Measurements from ENCODE around the gene RAB3GAP1. TPM values are rescaled to one million over a fixed set of nuclear protein-coding genes. Genes with fewer than 3 reads are reported as not detected.
"Not testable (repeated sequence)": the region's sequence is repeated elsewhere in the genome, so short reads cannot be mapped to it uniquely, and the experiment has no call there.

The RAB3GAP1 gene
- total and polyA plus RNA-seq, 12 donors: 17.5 to 64.2 (median 50.9) TPM

DNA sequence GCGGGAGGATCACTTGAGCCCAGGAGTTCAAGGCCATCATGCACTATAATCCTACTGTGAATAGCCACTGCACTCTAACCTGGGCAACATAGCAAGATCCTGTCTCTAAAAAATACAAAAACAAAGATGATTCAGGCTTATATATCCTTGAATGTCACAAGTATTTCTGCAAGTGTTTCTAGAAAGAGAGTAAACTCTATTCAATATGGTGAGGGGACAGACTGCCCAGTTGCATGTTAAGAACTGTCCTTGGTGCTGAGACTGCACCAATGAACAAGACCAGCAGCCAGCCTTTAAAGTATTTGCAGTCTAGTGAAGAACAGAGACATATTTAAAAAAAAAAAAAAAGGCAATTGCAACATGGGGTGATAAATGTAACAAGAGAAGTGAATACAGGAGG is 21.3 kb upstream of the RAB3GAP1 start:
- intact Hi-C loops (cut with DNase I): no loop called here
- H3K27me3 ChIP-seq: peaks cover 0 to 9% (median 0%) of the 10 kb centered on the region in 7 donors
- H3K4me1 ChIP-seq: no peaks in the 10 kb centered on the region
- H3K9me3 ChIP-seq: no peaks in the 10 kb centered on the region
- 91 to 94% methylated on average over 1 of the region's 1 CpG for WGBS, 2 donors
- no peak for DNase-seq
- no peak overlapping the region for H3K27ac ChIP-seq
- TF ChIP-seq, protein P1, sequence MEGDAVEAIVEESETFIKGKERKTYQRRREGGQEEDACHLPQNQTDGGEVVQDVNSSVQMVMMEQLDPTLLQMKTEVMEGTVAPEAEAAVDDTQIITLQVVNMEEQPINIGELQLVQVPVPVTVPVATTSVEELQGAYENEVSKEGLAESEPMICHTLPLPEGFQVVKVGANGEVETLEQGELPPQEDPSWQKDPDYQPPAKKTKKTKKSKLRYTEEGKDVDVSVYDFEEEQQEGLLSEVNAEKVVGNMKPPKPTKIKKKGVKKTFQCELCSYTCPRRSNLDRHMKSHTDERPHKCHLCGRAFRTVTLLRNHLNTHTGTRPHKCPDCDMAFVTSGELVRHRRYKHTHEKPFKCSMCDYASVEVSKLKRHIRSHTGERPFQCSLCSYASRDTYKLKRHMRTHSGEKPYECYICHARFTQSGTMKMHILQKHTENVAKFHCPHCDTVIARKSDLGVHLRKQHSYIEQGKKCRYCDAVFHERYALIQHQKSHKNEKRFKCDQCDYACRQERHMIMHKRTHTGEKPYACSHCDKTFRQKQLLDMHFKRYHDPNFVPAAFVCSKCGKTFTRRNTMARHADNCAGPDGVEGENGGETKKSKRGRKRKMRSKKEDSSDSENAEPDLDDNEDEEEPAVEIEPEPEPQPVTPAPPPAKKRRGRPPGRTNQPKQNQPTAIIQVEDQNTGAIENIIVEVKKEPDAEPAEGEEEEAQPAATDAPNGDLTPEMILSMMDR (IDR thresholded peaks at IDR 0.05): no peak
- no peaks in the 10 kb centered on the region for H3K36me3 ChIP-seq
- ATAC-seq: no peak
- no peak overlapping the region for H3K4me3 ChIP-seq

DNA sequence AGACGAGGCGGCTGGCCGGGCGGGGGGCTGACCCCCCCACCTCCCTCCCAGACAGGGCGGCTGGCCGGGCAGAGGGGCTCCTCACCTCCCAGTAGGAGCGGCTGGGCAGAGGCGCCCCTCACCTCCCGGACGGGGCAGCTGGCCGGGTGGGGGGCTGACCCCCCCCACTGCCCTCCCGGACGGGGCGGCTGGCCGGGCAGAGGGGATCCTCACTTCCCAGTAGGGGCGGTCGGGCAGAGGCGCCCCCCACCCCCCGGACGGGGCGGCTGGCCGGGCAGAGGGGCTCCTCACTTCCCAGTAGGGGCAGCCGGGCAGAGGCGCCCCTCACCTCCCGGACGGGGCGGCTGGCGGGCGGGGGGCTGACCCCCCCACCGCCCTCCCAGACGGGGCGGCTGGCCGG is 18.9 kb upstream of the RAB3GAP1 start:
- intact Hi-C loops (cut with DNase I); ATAC-seq; H3K27me3 ChIP-seq; DNase-seq; H3K4me3 ChIP-seq; H3K27ac ChIP-seq; H3K4me1 ChIP-seq; H3K9me3 ChIP-seq; H3K36me3 ChIP-seq: not testable (repeated sequence)
- 93 to 97% methylated on average over 6 to 22 of the region's 33 CpGs for WGBS, 2 donors

DNA sequence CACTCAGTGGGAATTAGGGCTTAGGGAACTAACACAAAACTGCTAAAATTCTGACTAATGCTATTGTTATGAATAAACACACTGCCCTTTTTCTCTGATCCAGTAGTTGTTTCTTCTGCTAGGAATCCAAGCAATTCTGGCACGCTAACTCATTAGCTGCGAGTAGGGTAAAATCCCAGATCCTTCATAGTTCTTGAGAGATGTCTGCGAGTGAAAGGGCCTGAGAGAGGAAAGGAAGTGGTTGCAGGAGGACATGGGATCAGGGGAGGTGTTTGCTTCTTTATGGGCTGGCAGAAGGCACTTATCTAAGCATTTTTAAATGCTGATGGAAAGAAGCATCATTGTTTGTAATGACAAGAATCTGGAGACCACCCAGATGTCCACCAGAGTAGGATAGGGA is 14.3 kb upstream of the RAB3GAP1 start:
- TF ChIP-seq, protein P1 (IDR thresholded peaks at IDR 0.05): no peak
- no peak for ATAC-seq
- intact Hi-C loops (cut with DNase I): no loop called here

DNA sequence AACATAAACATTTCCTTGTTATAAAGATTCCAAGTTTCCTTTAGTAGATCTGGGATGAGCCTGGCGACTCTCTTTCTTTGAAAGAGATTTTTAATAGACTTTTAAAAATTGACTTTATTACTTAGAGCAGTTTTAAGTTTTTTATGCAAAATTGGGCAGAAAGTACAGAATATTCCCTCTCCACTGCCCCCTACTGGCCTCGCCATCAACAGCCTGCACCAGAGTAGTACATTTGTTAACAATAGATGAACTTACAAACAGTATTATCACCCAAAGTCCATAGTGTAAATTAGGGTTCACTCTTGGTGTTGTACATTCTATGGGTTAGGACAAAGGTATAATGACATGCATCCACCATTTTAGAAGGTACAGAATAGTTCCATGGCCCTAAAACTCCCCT is 8.7 kb upstream of the RAB3GAP1 start:
- Histone ChIP-seq H3K9me3 (no peaks in the 10 kb centered on the region), H3K27me3 (peaks cover 0 to 11% (median 0%) of the 10 kb centered on the region in 7 donors), H3K4me3 (no peak overlapping the region), H3K27ac (no peak overlapping the region), H3K4me1 (no peaks in the 10 kb centered on the region), H3K36me3 (no peaks in the 10 kb centered on the region)
- WGBS, 2 donors: 56 to 58% methylated on average over 2 of the region's 2 CpGs
- no peak for DNase-seq
- ATAC-seq: no peak
- intact Hi-C loops (cut with DNase I): no loop called here
- TF ChIP-seq, protein P1 (IDR thresholded peaks at IDR 0.05): peak in 8 of 9 donors; percentile 7 to 57 (median 34)

More for the DNA sequence above, 14.3 kb upstream of the RAB3GAP1 start:
- no peaks in the 10 kb centered on the region for H3K9me3 ChIP-seq
- no peaks in the 10 kb centered on the region for H3K4me1 ChIP-seq
- no peaks in the 10 kb centered on the region for H3K36me3 ChIP-seq
- 86 to 87% methylated on average over 3 of the region's 3 CpGs for WGBS, 2 donors
- H3K4me3 ChIP-seq: no peak overlapping the region
- no peak for DNase-seq
- no peak overlapping the region for H3K27ac ChIP-seq
- H3K27me3 ChIP-seq: peaks cover 0 to 6% (median 0%) of the 10 kb centered on the region in 7 donors

DNA sequence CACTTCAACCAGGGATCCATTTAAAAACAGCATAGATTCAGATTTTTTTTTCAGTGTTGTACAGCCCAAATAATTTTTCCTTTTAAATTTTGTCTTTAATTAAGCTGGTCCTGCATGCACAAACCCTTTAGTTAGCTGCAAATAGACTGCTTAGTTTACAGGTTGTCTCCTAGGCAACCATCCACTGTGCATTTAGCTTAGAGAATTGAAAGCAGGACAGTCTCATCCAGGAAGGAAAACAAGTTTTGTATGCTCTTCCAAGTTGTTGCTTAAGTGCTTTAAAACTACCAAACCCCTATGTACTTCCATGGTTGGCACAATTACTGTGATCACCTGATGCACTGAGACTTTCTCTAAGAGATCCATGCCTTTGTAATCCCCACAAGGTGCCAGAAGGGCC is 4.8 kb upstream of the RAB3GAP1 start, which contains the start of gene MAP3K19:
Gene MAP3K19 (minus strand): TSS at position 148 of the 400 bp plus-strand sequence. CDS start 22,800 bp downstream, outside the sequence.
- TF ChIP-seq, protein P1 (IDR thresholded peaks at IDR 0.05): no peak
- Histone ChIP-seq H3K36me3 (no peaks in the 10 kb centered on the region), H3K4me1 (peaks cover 0 to 10% (median 6%) of the 10 kb centered on the region in 9 donors), H3K4me3 (no peak within 1 kb of the TSS), H3K27me3 (peaks cover 0 to 5% (median 0%) of the 10 kb centered on the region in 7 donors), H3K27ac (no peak within 1 kb of the TSS), H3K9me3 (no peaks in the 10 kb centered on the region)
- no peak for DNase-seq
- intact Hi-C loops (cut with DNase I): no loop called here
- no peak for ATAC-seq

All from heart right ventricle (tissue), 16 donors.